B cell (primary cell): ENCODE data around the gene MFSD6. TPM values are rescaled to one million over a fixed set of nuclear protein-coding genes. Genes with fewer than 3 reads are reported as not detected.

Experiments used
- ATAC-seq: fragments of 200-7000 bp; cut with Tn5 transposase; one replicate; pipeline ENCODE4 v1.10.0; 2021; ENCODE audit warnings: low read depth, mild to moderate bottlenecking, moderate number of reproducible peaks, moderate library complexity
- CTCF ChIA-PET: fragments of 350-600 bp; sonication (Branson Sonifier 250); formaldehyde crosslinking; loops from one replicate; lab custom pipeline; 2021; ENCODE audit warnings: antibody characterized with exemption, inconsistent platforms; lab: Charles Lee
- POLR2A ChIA-PET: fragments of 350-600 bp; sonication (Branson Sonifier 250); formaldehyde crosslinking; loops from one replicate; lab custom pipeline; 2021; ENCODE audit warnings: antibody characterized with exemption; lab: Charles Lee
- DNase-seq: peaks from one replicate; pipeline ENCODE4 v3.0.0; 2013
- H2AFZ ChIP-seq: 2 replicates; pipeline ENCODE4 v1.6.1; 2012; ENCODE audit warnings: mild to moderate bottlenecking, low read depth, low read length; ENCODE audit not compliant: insufficient read depth, poor library complexity, severe bottlenecking
- H3K27ac ChIP-seq, 2 donors: 1 replicate in 1 of 2; 2 replicates in 1 of 2; pipeline ENCODE4 v1.5.1; 2012 to 2013; ENCODE audit warnings: low read length in 2 of 2, mild to moderate bottlenecking in 2 of 2, moderate library complexity in 1 of 2
- H3K27me3 ChIP-seq, 4 experiments: fragments of 200-600 bp in 1 of 4; sonication (generic) in 1 of 4; replicated peaks in 1 of 4; 1 replicate in 2 of 4; 2 replicates in 2 of 4; pipeline versions ENCODE4 v1.6.1 to v1.7.0; 2013 to 2016; ENCODE audit warnings: low read length in 3 of 4, mild to moderate bottlenecking in 2 of 4, mixed read lengths in 1 of 4, moderate library complexity in 1 of 4; ENCODE audit not compliant: insufficient read depth in 4 of 4, control insufficient read depth in 3 of 4; ENCODE audit errors: control extremely low read depth in 1 of 4
- H3K36me3 ChIP-seq, 2 experiments: replicated peaks in 1 of 2; 1 replicate in 1 of 2; 2 replicates in 1 of 2; pipeline versions ENCODE4 v1.6.1 to v1.7.1; 2013; ENCODE audit warnings: low read length in 1 of 2; ENCODE audit not compliant: insufficient read depth in 2 of 2, control insufficient read depth in 1 of 2; ENCODE audit errors: control extremely low read depth in 1 of 2, extremely low read depth in 1 of 2
- H3K4me1 ChIP-seq, 2 donors: fragments of 200-600 bp in 1 of 2; sonication (generic) in 1 of 2; 1 replicate in 1 of 2; 2 replicates in 1 of 2; pipeline versions ENCODE4 v1.5.1 to v1.6.1; 2013 to 2017; ENCODE audit warnings: low read length in 2 of 2; ENCODE audit not compliant: control insufficient read depth in 2 of 2, insufficient read depth in 2 of 2
- H3K4me2 ChIP-seq: replicated peaks from 2 replicates; pipeline ENCODE3; 2012; ENCODE audit warnings: mild to moderate bottlenecking, low read depth, low read length; ENCODE audit not compliant: poor library complexity, severe bottlenecking
- H3K4me3 ChIP-seq, 5 experiments: fragments of 200-600 bp in 1 of 5; sonication (generic) in 1 of 5; 1 replicate in 3 of 5; 2 replicates in 2 of 5; pipeline versions ENCODE4 v1.5.1 to v1.7.0; 2011 to 2016; ENCODE audit warnings: low read length in 4 of 5, mild to moderate bottlenecking in 4 of 5, low read depth in 2 of 5, control low read depth in 1 of 5, moderate library complexity in 1 of 5; ENCODE audit not compliant: insufficient read depth in 1 of 5; ENCODE audit errors: control extremely low read depth in 1 of 5, extremely low read depth in 1 of 5
- H3K79me2 ChIP-seq: fragments of 200-600 bp; sonication (generic); one replicate; pipeline ENCODE4 v1.6.0; 2016; ENCODE audit warnings: low read length; ENCODE audit not compliant: control insufficient read depth, insufficient read depth
- H3K9ac ChIP-seq: fragments of 200-600 bp; sonication (generic); 2 replicates; pipeline ENCODE4 v1.6.1; 2017; ENCODE audit warnings: mild to moderate bottlenecking, low read length, moderate library complexity
- H3K9me3 ChIP-seq, 3 donors: one replicate each; pipeline versions ENCODE4 v1.6.1 to v1.7.1; 2013; ENCODE audit warnings: low read length in 2 of 3; ENCODE audit not compliant: control insufficient read depth in 2 of 3, insufficient read depth in 1 of 3; ENCODE audit errors: control extremely low read depth in 1 of 3
- H4K20me1 ChIP-seq: 2 replicates; pipeline ENCODE4 v1.6.0; 2012; ENCODE audit warnings: mild to moderate bottlenecking, low read length; ENCODE audit not compliant: insufficient read depth, control insufficient read depth, poor library complexity, severe bottlenecking
- H3K27ac Mint-ChIP-seq: one replicate; pipeline ENCODE4 v1.8.0; 2021; ENCODE audit warnings: mixed read lengths
- H3K27me3 Mint-ChIP-seq: one replicate; pipeline ENCODE4 v1.8.0; 2021; ENCODE audit warnings: mixed read lengths
- H3K4me1 Mint-ChIP-seq: one replicate; pipeline ENCODE4 v1.8.0; 2021; ENCODE audit warnings: mixed read lengths
- H3K4me3 Mint-ChIP-seq: one replicate; pipeline ENCODE4 v1.8.0; 2021; ENCODE audit warnings: mixed read lengths
- H3K9me3 Mint-ChIP-seq: one replicate; pipeline ENCODE4 v1.8.0; 2022; ENCODE audit warnings: mixed read lengths; ENCODE audit not compliant: insufficient read depth
- EZH2 ChIP-seq: IDR thresholded peaks from 2 replicates; pipeline ENCODE4 v1.6.1; 2012; ENCODE audit warnings: borderline replicate concordance, low read depth, mild to moderate bottlenecking, moderate library complexity, low read length; ENCODE audit not compliant: insufficient read depth, poor library complexity, severe bottlenecking
- WGBS: methylation state at CpG from one replicate; pipeline ENCODE4 v1.1.5; 2013; ENCODE audit warnings: missing lambda C conversion rate; ENCODE audit not compliant: insufficient coverage; 5-methylcytosine and 5-hydroxymethylcytosine counted together
- intact Hi-C: fragments of 100-400 bp; cut with micrococcal nuclease; formaldehyde crosslinking; loops from one replicate; pipeline ENCODE4 v1.10.0; 2022
- polyA plus RNA-seq: library from polyadenylated mRNA; depleted of rRNA; stranded (reverse); fragments of >200 nt; gene quantifications from 2 replicates; pipeline ENCODE4 v1.2.3, GENCODE V29; 2012
- total RNA-seq, 2 donors: library from RNA; stranded (reverse); fragments of 120-200 nt in 1 of 2; gene quantifications; 1 replicate in 1 of 2; 2 replicates in 1 of 2; pipeline versions ENCODE4 v1.2.3 to v1.2.4, GENCODE V29; 2013 to 2022
- TF ChIP-seq, protein P1 (sequence below): fragments of 200-600 bp; IDR thresholded peaks from one replicate; pipeline ENCODE4 v1.8.0; 2022; ENCODE audit warnings: antibody characterized with exemption, mild to moderate bottlenecking

MFSD6 gene
- total and polyA plus RNA-seq, 2 donors (not counting 1 experiment from before 2014, with no cell fraction given), result 13.5 to 33.8 TPM

DNA sequence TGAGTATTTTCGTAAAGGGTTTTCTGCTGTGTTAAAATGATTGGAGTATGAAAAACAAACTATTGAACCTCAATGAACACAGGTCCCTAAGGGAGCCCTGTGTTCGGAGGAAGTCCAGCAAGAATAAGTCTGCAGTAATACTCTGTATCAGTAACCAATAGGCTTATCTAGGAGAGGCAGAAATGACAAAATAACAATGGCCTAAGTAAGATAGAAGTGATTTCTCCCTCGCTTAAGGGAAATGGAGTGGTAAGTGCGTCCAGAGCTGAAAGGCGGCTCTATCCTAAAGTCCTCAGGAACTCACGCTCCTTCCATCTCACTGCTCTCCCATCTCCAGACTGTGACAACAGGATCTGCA, 29.3 kb upstream of the MFSD6 start:
- H3K4me1 ChIP-seq, result no peaks in the 10 kb centered on the region
- ATAC-seq, result no peak
- intact Hi-C loops, result no loop called here
- no peak overlapping the region for H3K4me3 ChIP-seq
- H3K9me3 ChIP-seq, result no peaks in the 10 kb centered on the region
- H3K79me2 ChIP-seq, result no peaks in the 10 kb centered on the region
- 90% methylated on average over 4 of the region's 6 CpGs for WGBS
- H3K4me3 Mint-ChIP-seq, result no peak overlapping the region
- no peaks in the 10 kb centered on the region for H3K9me3 Mint-ChIP-seq
- no peak for TF ChIP-seq EZH2
- TF ChIP-seq, protein P1, sequence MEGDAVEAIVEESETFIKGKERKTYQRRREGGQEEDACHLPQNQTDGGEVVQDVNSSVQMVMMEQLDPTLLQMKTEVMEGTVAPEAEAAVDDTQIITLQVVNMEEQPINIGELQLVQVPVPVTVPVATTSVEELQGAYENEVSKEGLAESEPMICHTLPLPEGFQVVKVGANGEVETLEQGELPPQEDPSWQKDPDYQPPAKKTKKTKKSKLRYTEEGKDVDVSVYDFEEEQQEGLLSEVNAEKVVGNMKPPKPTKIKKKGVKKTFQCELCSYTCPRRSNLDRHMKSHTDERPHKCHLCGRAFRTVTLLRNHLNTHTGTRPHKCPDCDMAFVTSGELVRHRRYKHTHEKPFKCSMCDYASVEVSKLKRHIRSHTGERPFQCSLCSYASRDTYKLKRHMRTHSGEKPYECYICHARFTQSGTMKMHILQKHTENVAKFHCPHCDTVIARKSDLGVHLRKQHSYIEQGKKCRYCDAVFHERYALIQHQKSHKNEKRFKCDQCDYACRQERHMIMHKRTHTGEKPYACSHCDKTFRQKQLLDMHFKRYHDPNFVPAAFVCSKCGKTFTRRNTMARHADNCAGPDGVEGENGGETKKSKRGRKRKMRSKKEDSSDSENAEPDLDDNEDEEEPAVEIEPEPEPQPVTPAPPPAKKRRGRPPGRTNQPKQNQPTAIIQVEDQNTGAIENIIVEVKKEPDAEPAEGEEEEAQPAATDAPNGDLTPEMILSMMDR, result no peak
- H4K20me1 ChIP-seq, result no peaks in the 10 kb centered on the region
- H3K36me3 ChIP-seq, result no peaks in the 10 kb centered on the region
- H3K27me3 ChIP-seq, result no peaks in the 10 kb centered on the region
- no peak overlapping the region for H3K9ac ChIP-seq
- no peak overlapping the region for H3K27ac ChIP-seq
- no peak overlapping the region for H3K27ac Mint-ChIP-seq
- no peaks in the 10 kb centered on the region for H3K27me3 Mint-ChIP-seq
- peaks cover 2% of the 10 kb centered on the region for H3K4me1 Mint-ChIP-seq
- ChIA-PET POLR2A (no interaction called here), CTCF (no interaction called here)
- DNase-seq, result no peak
- no peak overlapping the region for H3K4me2 ChIP-seq
- H2AFZ ChIP-seq, result no peak overlapping the region

DNA sequence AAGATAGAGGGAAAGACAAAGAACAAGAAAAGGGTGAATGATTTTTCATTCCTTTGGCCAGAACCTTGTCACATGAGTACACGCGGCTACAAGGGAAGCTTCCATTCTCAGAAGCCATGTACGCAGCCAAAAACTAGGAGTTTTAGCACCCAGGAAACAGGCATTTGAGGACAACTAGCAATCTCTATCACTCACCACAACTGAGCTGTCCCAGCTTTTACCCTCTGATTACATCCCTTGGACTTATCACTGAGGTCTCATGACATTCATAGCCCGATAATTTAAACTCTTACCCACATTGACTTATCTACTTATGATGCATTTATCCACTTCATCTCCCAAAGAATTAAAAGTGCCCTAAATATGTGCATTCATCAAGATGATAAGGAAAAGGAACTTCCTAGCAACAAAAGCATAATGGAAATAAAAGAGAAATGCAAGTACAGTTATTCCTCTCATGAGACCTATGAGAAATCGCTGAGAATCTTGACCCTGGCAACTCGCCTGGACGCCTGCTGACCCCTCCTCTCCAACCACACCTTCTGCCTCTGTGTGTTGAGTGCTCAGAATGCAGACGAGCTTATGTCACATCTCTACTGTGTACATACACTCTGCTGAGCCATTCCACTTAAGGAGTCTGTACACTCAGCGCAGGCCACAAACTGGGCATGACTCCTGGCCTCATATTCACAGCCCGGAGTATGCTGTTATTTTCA, 28.7 kb upstream of the MFSD6 start:
- 99% methylated on average over 9 of the region's 10 CpGs for WGBS

More for the DNA sequence above, 28.7 kb upstream of the MFSD6 start:
- ChIA-PET POLR2A (no interaction called here), CTCF (no interaction called here)
- H3K4me1 ChIP-seq, result no peaks in the 10 kb centered on the region
- H3K9ac ChIP-seq, result no peak overlapping the region
- H3K9me3 ChIP-seq, result no peaks in the 10 kb centered on the region
- ATAC-seq (no peak), DNase-seq (no peak)
- H3K27ac Mint-ChIP-seq, result no peak overlapping the region
- no peak overlapping the region for H2AFZ ChIP-seq
- no peaks in the 10 kb centered on the region for H3K9me3 Mint-ChIP-seq
- H3K4me3 ChIP-seq, result no peak overlapping the region
- no peaks in the 10 kb centered on the region for H3K27me3 Mint-ChIP-seq
- intact Hi-C loops, result no loop called here
- H3K27ac ChIP-seq, result no peak overlapping the region
- H4K20me1 ChIP-seq, result no peaks in the 10 kb centered on the region
- H3K27me3 ChIP-seq, result no peaks in the 10 kb centered on the region
- H3K4me2 ChIP-seq, result no peak overlapping the region
- H3K79me2 ChIP-seq, result no peaks in the 10 kb centered on the region
- no peak for TF ChIP-seq EZH2
- TF ChIP-seq, protein P1, result no peak
- no peaks in the 10 kb centered on the region for H3K36me3 ChIP-seq
- H3K4me1 Mint-ChIP-seq, result peaks cover 2% of the 10 kb centered on the region
- H3K4me3 Mint-ChIP-seq, result no peak overlapping the region
